PC-3 (cell line): ENCODE data around the gene MICB. TPM values are rescaled to one million over a fixed set of nuclear protein-coding genes. Genes with fewer than 3 reads are reported as not detected.

ENCODE experiments used
- ATAC-seq: fragments of 200-7000 bp; cut with Tn5 transposase; 2 replicates; pipeline ENCODE4 v1.9.1; 2020; ENCODE audit warnings: mild to moderate bottlenecking, moderate library complexity
- BruUV-seq: library from RNA; stranded (reverse); fragments of 400-500 nt; replicated peaks from 2 replicates; lab custom pipeline; 2021; lab: Mats Ljungman, UMichigan
- CTCF ChIA-PET: fragments of 300-600 bp; sonication (Branson Sonifier 250); formaldehyde crosslinking; loops from one replicate; lab custom pipeline; 2022; ENCODE audit warnings: antibody characterized with exemption; lab: Charles Lee
- POLR2A ChIA-PET: fragments of 300-600 bp; sonication (Branson Sonifier 250); formaldehyde crosslinking; loops from one replicate; lab custom pipeline; 2022; ENCODE audit warnings: antibody characterized with exemption; ENCODE audit not compliant: unreplicated experiment; lab: Charles Lee
- DNase-seq: peaks from one replicate; pipeline ENCODE4 v3.0.0-alpha.2; 2015
- H2AFZ ChIP-seq: fragments of 300-600 bp; sonication (generic); 2 replicates; pipeline ENCODE4 v1.6.0; 2016; ENCODE audit warnings: antibody characterized with exemption, low read length
- H3F3A ChIP-seq: fragments of 300-600 bp; sonication (generic); one replicate; pipeline ENCODE4 v1.6.0; 2017; ENCODE audit warnings: antibody characterized with exemption, low read length, control low read depth, mild to moderate bottlenecking; ENCODE audit not compliant: unreplicated experiment
- H3K27ac ChIP-seq: fragments of 300-600 bp; sonication (generic); 2 replicates; pipeline ENCODE4 v1.5.1; 2016; ENCODE audit warnings: mild to moderate bottlenecking, low read length
- H3K27me3 ChIP-seq: fragments of 300-600 bp; sonication (generic); 2 replicates; pipeline ENCODE4 v1.6.1; 2016; ENCODE audit warnings: low read length, mixed read lengths
- H3K36me3 ChIP-seq: fragments of 300-600 bp; sonication (generic); 2 replicates; pipeline ENCODE4 v1.6.1; 2016; ENCODE audit warnings: low read depth, mixed run types, low read length, mixed read lengths
- H3K4me1 ChIP-seq: fragments of 300-600 bp; sonication (generic); 2 replicates; pipeline ENCODE4 v1.5.1; 2016; ENCODE audit warnings: low read length; ENCODE audit not compliant: insufficient read depth
- H3K4me2 ChIP-seq: fragments of 300-600 bp; sonication (generic); 2 replicates; pipeline ENCODE4 v1.6.0; 2016; ENCODE audit warnings: low read length
- H3K4me3 ChIP-seq: fragments of 300-600 bp; sonication (generic); 2 replicates; pipeline ENCODE4 v1.5.1; 2016; ENCODE audit warnings: mild to moderate bottlenecking, low read length, mixed read lengths
- H3K79me2 ChIP-seq: fragments of 300-600 bp; sonication (generic); 2 replicates; pipeline ENCODE4 v1.6.1; 2017; ENCODE audit warnings: low read length, mixed read lengths
- H3K9ac ChIP-seq: fragments of 300-600 bp; sonication (generic); 2 replicates; pipeline ENCODE4 v1.6.0; 2016; ENCODE audit warnings: mild to moderate bottlenecking, low read length
- H3K9me2 ChIP-seq: fragments of 300-600 bp; sonication (generic); replicated peaks from 2 replicates; pipeline ENCODE4 v1.6.1; 2016; ENCODE audit warnings: mixed run types, low read length, mixed read lengths
- H3K9me3 ChIP-seq: fragments of 300-600 bp; sonication (generic); 2 replicates; pipeline ENCODE4 v1.6.1; 2016; ENCODE audit warnings: low read length, mixed read lengths
- H4K20me1 ChIP-seq: fragments of 300-600 bp; sonication (generic); 2 replicates; pipeline ENCODE4 v1.6.1; 2016; ENCODE audit warnings: low read length, mixed read lengths
- EZH2 ChIP-seq: fragments of 300-600 bp; sonication (generic); IDR thresholded peaks from one replicate; pipeline ENCODE4 v1.6.1; 2017; ENCODE audit warnings: antibody characterized with exemption, mild to moderate bottlenecking, low read length; ENCODE audit not compliant: unreplicated experiment
- EZH2phosphoT487 ChIP-seq: fragments of 300-600 bp; sonication (generic); IDR thresholded peaks from 2 replicates; pipeline ENCODE4 v1.6.1; 2018; ENCODE audit warnings: mild to moderate bottlenecking, antibody characterized with exemption, low read length, borderline replicate concordance
- intact Hi-C: fragments of 100-400 bp; cut with micrococcal nuclease; formaldehyde crosslinking; loops from 2 replicates; pipeline ENCODE4 v1.9.0; 2023
- total RNA-seq: library from RNA; depleted of rRNA; stranded (reverse); fragments of >200 nt; gene quantifications from 2 replicates; pipeline ENCODE4 v1.2.3, GENCODE V29; 2014
- TF ChIP-seq, protein P1 (sequence below): fragments of 300-600 bp; sonication (generic); conservative IDR thresholded peaks from 2 replicates; pipeline ENCODE4 v1.5.1; 2017; ENCODE audit warnings: antibody characterized with exemption, low read depth, mild to moderate bottlenecking, low read length

Gene MICB
- total RNA-seq, 1 experiment from 2014 or later = 25.6 TPM

DNA sequence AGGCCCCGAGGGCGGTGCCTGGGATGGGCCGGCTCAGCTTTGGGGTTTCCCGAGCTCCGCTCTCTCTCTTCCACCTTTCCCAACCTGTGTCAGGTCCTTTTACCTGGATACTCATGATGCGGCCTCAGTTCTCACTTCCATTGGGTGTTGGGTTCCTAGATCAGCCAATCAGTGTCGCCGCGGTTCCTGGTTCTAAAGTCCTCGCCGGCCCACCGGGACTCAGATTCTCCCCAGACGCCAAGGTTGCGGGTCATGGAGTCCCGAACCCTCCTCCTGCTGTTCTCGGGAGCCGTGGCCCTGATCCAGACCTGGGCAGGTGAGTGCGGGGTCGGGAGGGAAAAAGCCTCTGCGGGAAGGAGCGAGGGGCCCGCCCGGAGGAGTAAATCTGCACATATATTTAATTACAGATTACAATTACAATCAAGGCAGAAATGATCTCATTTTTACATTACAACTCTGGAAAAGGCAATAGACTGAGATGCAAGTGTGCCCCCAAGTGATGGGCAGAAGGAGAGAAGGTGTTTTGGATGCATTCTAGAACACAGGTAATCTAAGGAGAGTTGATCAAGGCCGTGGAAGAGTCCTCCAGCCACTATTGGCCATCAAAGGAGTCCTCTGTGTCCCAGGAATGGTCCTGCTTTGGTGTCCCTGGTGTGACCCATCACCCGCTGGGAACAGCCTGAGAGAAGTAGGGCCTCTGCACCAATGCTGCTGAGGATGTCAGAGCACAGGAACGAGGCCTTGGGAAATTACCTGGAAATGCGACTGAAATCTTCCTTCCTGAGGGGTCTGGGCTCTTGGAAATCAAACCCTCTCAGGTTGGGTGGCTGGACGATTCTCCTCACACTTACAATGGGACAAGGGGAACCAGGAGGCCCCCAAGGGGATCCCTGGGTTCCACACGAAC, 34.7 kb upstream of the MICB start:
- Histone ChIP-seq H3K9ac (peak overlapping the region; percentile 19; the same call in 1 of the 2 replicates), H3K79me2 (no peaks in the 10 kb centered on the region), H3K4me3 (peak overlapping the region; percentile 66), H3K27ac (no peak overlapping the region), H3F3A (no peaks in the 10 kb centered on the region), H3K36me3 (no peaks in the 10 kb centered on the region), H3K4me2 (peak overlapping the region; percentile 86), H3K9me3 (no peaks in the 10 kb centered on the region), H2AFZ (peak overlapping the region; percentile 95), H3K9me2 (no peaks in the 10 kb centered on the region), H3K4me1 (peaks cover 12% of the 10 kb centered on the region), H3K27me3 (no peaks in the 10 kb centered on the region), H4K20me1 (no peaks in the 10 kb centered on the region)
- TSS peak; percentile 75 for BruUV-seq
- ChIA-PET CTCF (interaction anchor here (0.5 to 0.9 kb wide), 5 partner anchors 11 to 135 kb away, joined by 3 to 4 read pairs (median 3); no protein-coding TSS in a partner anchor), POLR2A (interaction anchor here (0.5 to 0.6 kb wide), 2 partner anchors 9 to 84 kb away, joined by 3 to 4 read pairs; partner anchors contain the start of gene NFKBIL1)
- intact Hi-C loops = no loop called here
- peak; percentile 95 for DNase-seq
- peak; percentile 100 for ATAC-seq
- TF ChIP-seq EZH2 (no peak), EZH2phosphoT487 (no peak)
- TF ChIP-seq, protein P1, sequence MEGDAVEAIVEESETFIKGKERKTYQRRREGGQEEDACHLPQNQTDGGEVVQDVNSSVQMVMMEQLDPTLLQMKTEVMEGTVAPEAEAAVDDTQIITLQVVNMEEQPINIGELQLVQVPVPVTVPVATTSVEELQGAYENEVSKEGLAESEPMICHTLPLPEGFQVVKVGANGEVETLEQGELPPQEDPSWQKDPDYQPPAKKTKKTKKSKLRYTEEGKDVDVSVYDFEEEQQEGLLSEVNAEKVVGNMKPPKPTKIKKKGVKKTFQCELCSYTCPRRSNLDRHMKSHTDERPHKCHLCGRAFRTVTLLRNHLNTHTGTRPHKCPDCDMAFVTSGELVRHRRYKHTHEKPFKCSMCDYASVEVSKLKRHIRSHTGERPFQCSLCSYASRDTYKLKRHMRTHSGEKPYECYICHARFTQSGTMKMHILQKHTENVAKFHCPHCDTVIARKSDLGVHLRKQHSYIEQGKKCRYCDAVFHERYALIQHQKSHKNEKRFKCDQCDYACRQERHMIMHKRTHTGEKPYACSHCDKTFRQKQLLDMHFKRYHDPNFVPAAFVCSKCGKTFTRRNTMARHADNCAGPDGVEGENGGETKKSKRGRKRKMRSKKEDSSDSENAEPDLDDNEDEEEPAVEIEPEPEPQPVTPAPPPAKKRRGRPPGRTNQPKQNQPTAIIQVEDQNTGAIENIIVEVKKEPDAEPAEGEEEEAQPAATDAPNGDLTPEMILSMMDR = no peak

DNA sequence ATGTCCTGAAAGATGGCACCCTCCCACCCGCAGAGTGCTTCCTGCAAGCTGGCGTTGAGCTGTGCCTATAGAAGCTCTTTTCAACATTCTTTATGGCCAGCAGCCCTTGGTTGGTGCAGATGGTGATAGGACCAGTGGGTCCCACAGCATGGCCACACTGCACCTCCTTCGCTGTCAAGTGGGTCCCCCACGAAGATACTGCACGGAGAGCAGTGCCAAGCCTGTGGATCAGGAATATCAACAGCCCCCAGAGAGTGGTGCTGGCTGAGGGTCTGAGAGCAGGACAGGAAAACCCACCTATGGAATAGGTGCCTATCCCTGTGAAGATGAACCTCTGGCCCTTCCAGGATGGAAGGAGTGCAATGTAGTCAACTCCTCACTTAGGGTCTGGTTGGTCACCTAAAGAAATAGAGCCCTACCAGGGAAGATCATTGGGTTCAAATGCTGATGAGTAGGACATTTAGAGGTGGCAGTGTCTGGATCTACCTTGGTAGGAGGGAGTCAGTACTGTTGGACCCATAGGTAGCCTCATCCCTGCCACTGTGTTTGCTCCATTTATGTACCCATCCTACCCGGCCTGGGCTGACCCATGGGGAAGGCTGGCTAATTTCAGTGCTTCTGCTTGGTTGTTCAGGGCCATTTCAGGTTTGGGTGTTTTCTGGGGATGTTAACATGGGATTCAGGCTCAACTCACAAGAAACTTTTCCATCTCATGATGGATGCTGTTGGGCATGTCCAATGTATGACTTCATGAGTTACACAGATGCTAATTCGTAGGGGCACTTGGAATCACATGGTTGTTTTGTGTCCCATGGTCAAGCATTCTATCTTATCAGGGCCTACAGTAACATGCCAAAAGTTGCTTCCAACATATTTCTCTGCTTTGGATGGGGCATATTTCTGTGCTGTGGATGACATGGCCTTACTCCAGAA, 33.4 kb upstream of the MICB start:
- no peaks in the 10 kb centered on the region for H3K36me3 ChIP-seq
- no peak overlapping the region for H3K27ac ChIP-seq
- no peak overlapping the region for H3K9ac ChIP-seq
- ChIA-PET CTCF (no interaction called here), POLR2A (no interaction called here)
- H2AFZ ChIP-seq = no peak overlapping the region
- no peaks in the 10 kb centered on the region for H3K9me3 ChIP-seq
- intact Hi-C loops = no loop called here
- H3K79me2 ChIP-seq = no peaks in the 10 kb centered on the region
- no peaks in the 10 kb centered on the region for H3K9me2 ChIP-seq
- no peaks in the 10 kb centered on the region for H3K27me3 ChIP-seq
- H3K4me3 ChIP-seq = no peak overlapping the region
- H3K4me2 ChIP-seq = no peak overlapping the region
- TF ChIP-seq EZH2phosphoT487 = no peak
- TF ChIP-seq, protein P1 = no peak
- TF ChIP-seq EZH2 = no peak
- no peak for ATAC-seq
- no peaks in the 10 kb centered on the region for H4K20me1 ChIP-seq
- peaks cover 12% of the 10 kb centered on the region for H3K4me1 ChIP-seq
- no peak for DNase-seq
- no TSS peak for BruUV-seq
- no peaks in the 10 kb centered on the region for H3F3A ChIP-seq
